Heart left ventricle (tissue), 13 donors: ENCODE data around the gene ZMIZ1.

Experiments used
- POLR2A ChIP-seq, 2 donors: fragments of 450-650 bp; IDR thresholded peaks; one replicate each; pipeline ENCODE4 v1.6.1; 2017; ENCODE audit warnings: antibody characterized with exemption in 2 of 2, mild to moderate bottlenecking in 2 of 2, moderate library complexity in 2 of 2
- TF ChIP-seq, protein P1 (sequence below), 12 donors: fragments of 200-600 bp; sonication (generic) in 4 of 12; IDR thresholded peaks; one replicate each; pipeline versions ENCODE4 v1.5.0 to v1.8.0; 2018 to 2022; ENCODE audit warnings: antibody characterized with exemption in 12 of 12, mild to moderate bottlenecking in 5 of 12
- donor health status: ischemic (EF 13 %, LVEDD 7.1; RV severe dilation, severe dysfunction).
- donor health status: DM: no; HTN: yes; CAD: no.
- donor health status: DM: no; HTN: no; CAD: no.
- donor health status: ischemic (EF 25% LVEDD 6.9; RV normal size, moderate dysfunction).
- donor health status: ischemic (EF 25% LVEDD 5.7; RV mildly dilated, moderate dysfunction).
- donor health status: ischemic (EF 35%, LVEDD 5.7; RV mildly dilated, moderate dysfunction).
- donor health status: nonischemic (EF 11% LVEDD 7.7; RV severe dilation, severe dysfunction).
- donor health status: DM: yes; HTN: yes; CAD: no.
- donor health status: PGD.
- donor health status: ischemic (EF 29% LVEDD 5.4; RV normal size, mild dysfunction).
- donor health status: nonischemic (EF 23%, LVEDD 6.1; RV moderate dilation, normal function).

DNA sequence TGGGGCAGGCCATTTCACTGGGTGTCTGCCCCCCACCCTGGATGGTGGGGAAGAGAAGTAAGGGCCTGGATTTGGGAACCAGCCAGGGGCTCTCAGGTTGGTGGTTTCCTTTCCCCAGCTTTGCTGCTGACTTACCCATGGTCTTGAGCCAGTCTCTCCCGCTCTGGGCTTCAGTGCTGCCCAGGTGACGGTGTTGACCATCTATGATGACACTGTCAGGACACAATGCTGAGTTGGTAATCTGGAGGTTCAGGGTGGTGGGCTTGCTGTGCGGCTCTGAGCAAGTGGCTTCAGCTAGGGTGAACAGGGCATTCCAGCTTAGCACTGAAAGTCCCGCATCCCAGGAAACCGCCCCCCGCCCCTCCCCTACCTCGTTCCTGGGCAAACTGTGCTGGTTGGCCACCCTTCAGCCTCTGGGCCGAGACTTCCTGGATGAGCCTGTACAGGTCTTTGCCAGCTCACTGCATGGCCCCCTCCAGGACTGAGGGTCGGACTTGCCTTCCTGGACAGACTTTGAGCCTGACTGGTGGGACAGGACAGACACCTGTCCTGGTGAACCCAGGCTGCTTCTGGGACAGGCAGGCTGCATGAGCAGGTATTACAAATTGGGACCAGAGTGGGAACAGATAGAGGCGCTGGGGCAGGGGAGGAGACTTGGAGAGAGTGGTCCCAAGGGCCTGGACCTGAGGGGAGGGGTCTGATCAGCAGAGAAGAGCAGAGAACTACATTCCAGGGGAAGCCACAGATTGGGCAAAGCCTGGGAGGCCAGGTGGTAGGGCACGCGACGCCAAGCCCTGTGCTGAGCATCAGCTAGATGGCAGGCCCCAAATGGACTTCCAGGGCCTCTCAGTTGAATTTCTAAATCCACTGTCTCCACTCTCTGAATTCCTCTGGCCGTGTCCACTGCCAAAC lies 19.9 kb upstream of the ZMIZ1 start:
- TF ChIP-seq, protein P1, sequence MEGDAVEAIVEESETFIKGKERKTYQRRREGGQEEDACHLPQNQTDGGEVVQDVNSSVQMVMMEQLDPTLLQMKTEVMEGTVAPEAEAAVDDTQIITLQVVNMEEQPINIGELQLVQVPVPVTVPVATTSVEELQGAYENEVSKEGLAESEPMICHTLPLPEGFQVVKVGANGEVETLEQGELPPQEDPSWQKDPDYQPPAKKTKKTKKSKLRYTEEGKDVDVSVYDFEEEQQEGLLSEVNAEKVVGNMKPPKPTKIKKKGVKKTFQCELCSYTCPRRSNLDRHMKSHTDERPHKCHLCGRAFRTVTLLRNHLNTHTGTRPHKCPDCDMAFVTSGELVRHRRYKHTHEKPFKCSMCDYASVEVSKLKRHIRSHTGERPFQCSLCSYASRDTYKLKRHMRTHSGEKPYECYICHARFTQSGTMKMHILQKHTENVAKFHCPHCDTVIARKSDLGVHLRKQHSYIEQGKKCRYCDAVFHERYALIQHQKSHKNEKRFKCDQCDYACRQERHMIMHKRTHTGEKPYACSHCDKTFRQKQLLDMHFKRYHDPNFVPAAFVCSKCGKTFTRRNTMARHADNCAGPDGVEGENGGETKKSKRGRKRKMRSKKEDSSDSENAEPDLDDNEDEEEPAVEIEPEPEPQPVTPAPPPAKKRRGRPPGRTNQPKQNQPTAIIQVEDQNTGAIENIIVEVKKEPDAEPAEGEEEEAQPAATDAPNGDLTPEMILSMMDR (IDR thresholded peaks at IDR 0.05) = no peak
- TF ChIP-seq POLR2A (IDR thresholded peaks at IDR 0.05) = no peak
